Esophagus muscularis mucosa (tissue), 4 donors: ENCODE data around the gene H2BW1. TPM values are rescaled to one million over a fixed set of nuclear protein-coding genes. Genes with fewer than 3 reads are reported as not detected.
"Not testable (repeated sequence)": the region's sequence is repeated elsewhere in the genome, so short reads cannot be mapped to it uniquely, and the experiment has no call there.

Source experiments
- DNase-seq: peaks from one replicate; pipeline ENCODE4 v3.0.0-alpha.2; 2017; ENCODE audit errors: extremely low spot score
- H3K27ac ChIP-seq, 4 donors: fragments of 200-600 bp; sonication (generic); replicated peaks in 1 of 4; 1 replicate in 3 of 4; 2 replicates in 1 of 4; pipeline ENCODE4 v1.5.1; 2016 to 2019; ENCODE audit warnings: mild to moderate bottlenecking in 1 of 4
- H3K27me3 ChIP-seq, 4 donors: fragments of 200-600 bp; sonication (generic); one replicate each; pipeline versions ENCODE4 v1.5.1 to v1.6.0; 2016 to 2019
- H3K36me3 ChIP-seq, 4 donors: fragments of 200-600 bp; sonication (generic); one replicate each; pipeline ENCODE4 v1.5.1; 2016 to 2019
- H3K4me1 ChIP-seq, 4 donors: fragments of 200-600 bp; sonication (generic); one replicate each; pipeline ENCODE4 v1.5.1; 2016 to 2019
- H3K4me3 ChIP-seq, 4 donors: fragments of 200-600 bp; sonication (generic); 1 replicate in 2 of 4; 2 replicates in 2 of 4; pipeline ENCODE4 v1.5.1; 2016 to 2019; ENCODE audit warnings: mild to moderate bottlenecking in 4 of 4, moderate library complexity in 1 of 4
- H3K9me3 ChIP-seq, 4 donors: fragments of 200-600 bp; sonication (generic); 1 replicate in 3 of 4; 2 replicates in 1 of 4; pipeline ENCODE4 v1.5.1; 2016 to 2019
- EP300 ChIP-seq: sonication (generic); formaldehyde crosslinking; IDR thresholded peaks from one replicate; pipeline ENCODE4 v1.6.1; 2017; ENCODE audit warnings: antibody characterized with exemption
- POLR2A ChIP-seq: fragments of 450-650 bp; IDR thresholded peaks from one replicate; pipeline ENCODE4 v1.6.1; 2017; ENCODE audit warnings: antibody characterized with exemption, moderate library complexity, mild to moderate bottlenecking, low read depth
- POLR2AphosphoS5 ChIP-seq, 2 donors: sonication (generic); formaldehyde crosslinking; IDR thresholded peaks; one replicate each; pipeline ENCODE4 v1.6.1; 2017; ENCODE audit warnings: antibody characterized with exemption in 2 of 2
- WGBS: methylation state at CpG from one replicate; pipeline ENCODE4 v1.1.5; 2018; 5-methylcytosine and 5-hydroxymethylcytosine counted together
- intact Hi-C: fragments of 100-400 bp; cut with DNase I; formaldehyde crosslinking; loops from one replicate; pipeline ENCODE4 v1.15.1; 2023
- total RNA-seq, 4 donors: library from RNA; depleted of rRNA; stranded (reverse); fragments of >200 nt; gene quantifications; one replicate each; pipeline versions ENCODE4 v1.1.0 to v1.2.1, GENCODE V29; 2016
- TF ChIP-seq, protein P1 (sequence below), 3 experiments: fragments of 200-600 bp in 2 of 3; fragments of 450-650 bp in 1 of 3; sonication (generic) in 2 of 3; IDR thresholded peaks; one replicate each; pipeline ENCODE4 v1.5.1; 2017 to 2019; ENCODE audit warnings: antibody characterized with exemption in 3 of 3, mild to moderate bottlenecking in 2 of 3, moderate library complexity in 1 of 3

H2BW1 gene
- total RNA-seq, result not detected

DNA sequence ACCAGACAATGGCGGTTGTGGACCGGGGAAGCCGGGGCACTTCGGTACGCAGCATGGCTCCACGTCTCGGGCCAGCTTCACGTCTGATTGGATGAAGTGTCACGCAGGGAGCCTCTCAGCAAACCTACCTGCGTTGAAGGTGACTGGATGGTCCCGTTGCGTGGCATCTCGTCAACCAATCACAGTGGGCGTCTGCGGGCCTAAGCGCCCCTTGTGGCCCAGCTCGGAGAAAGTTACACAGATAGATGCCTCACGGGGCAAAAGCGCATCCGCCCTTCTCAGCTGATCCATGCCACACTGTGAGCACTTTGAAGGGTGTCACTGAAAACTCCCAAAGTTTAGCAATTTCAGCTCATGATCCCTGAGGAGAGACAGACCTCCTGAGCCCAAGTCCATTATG, at the start of gene H2BW1:
H2BW1 (minus strand) TSS at position 103 of the 400 bp plus-strand sequence. CDS start 132 bp downstream, outside the sequence.
- Histone ChIP-seq H3K27ac (no peak within 1 kb of the TSS), H3K9me3 (no peaks in the 10 kb centered on the region), H3K4me1 (no peaks in the 10 kb centered on the region), H3K27me3 (no peaks in the 10 kb centered on the region), H3K4me3 (no peak within 1 kb of the TSS), H3K36me3 (no peaks in the 10 kb centered on the region)
- 80% methylated on average over 17 of the region's 20 CpGs for WGBS
- no peak for TF ChIP-seq POLR2A
- no peak for TF ChIP-seq POLR2AphosphoS5 (IDR thresholded peaks at IDR 0.05)
- TF ChIP-seq EP300, result no peak
- TF ChIP-seq, protein P1, sequence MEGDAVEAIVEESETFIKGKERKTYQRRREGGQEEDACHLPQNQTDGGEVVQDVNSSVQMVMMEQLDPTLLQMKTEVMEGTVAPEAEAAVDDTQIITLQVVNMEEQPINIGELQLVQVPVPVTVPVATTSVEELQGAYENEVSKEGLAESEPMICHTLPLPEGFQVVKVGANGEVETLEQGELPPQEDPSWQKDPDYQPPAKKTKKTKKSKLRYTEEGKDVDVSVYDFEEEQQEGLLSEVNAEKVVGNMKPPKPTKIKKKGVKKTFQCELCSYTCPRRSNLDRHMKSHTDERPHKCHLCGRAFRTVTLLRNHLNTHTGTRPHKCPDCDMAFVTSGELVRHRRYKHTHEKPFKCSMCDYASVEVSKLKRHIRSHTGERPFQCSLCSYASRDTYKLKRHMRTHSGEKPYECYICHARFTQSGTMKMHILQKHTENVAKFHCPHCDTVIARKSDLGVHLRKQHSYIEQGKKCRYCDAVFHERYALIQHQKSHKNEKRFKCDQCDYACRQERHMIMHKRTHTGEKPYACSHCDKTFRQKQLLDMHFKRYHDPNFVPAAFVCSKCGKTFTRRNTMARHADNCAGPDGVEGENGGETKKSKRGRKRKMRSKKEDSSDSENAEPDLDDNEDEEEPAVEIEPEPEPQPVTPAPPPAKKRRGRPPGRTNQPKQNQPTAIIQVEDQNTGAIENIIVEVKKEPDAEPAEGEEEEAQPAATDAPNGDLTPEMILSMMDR (IDR thresholded peaks at IDR 0.05), result no peak
- intact Hi-C loops, result no loop called here
- DNase-seq, result no peak

DNA sequence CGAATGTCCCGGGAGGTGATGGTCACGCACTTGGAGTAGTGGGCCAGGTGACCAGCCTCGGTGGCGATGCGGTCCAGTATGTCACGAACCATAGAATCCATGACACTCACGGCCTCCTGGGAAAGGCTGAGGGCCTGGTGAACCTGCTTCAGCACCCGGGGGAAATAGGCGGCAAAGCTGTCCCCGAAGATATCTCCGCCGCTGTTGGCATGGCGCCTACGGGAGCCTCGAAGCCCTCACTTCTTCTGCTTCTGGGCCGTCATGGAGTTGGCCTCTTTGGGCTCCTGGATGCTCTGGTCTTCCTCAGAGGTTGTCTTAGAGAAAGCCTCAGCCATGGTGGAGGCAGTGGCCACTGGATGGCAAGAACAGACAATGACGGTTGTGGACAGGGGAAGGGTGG, 49.1 kb upstream of the H2BW1 start:
- H3K9me3 ChIP-seq, H3K27ac ChIP-seq, H3K36me3 ChIP-seq, DNase-seq, H3K27me3 ChIP-seq, H3K4me3 ChIP-seq, H3K4me1 ChIP-seq, intact Hi-C loops: not testable (repeated sequence)
- no CpG with 5 or more reads among the region's 18 CpGs for WGBS

DNA sequence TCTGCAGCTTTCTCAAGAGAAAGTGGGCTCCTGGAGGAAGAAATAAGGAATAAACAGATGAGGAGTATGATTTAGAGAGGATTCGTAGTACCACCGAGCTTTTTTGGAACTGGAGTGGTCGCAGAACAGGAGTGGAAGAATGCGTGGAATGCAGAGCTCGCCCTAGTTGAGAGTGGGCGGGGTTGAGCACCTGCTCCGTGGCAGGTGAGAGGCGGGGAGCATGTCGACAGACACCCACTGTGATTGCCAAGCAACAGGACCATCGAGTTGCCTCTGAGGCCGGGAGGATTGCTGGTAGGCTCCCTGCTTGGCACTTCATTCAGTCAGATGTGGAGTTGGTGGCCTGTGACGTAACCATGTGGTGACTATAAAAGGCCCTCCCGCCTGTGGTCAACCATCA, 41.4 kb upstream of the H2BW1 start:
- H3K27me3 ChIP-seq, H3K4me3 ChIP-seq, H3K27ac ChIP-seq, H3K9me3 ChIP-seq, DNase-seq, H3K4me1 ChIP-seq, H3K36me3 ChIP-seq, intact Hi-C loops: not testable (repeated sequence)
- WGBS, result no CpG with 5 or more reads among the region's 13 CpGs

- Histone ChIP-seq H3K27me3 (no peaks in the 10 kb centered on the region), H3K9me3 (no peaks in the 10 kb centered on the region), H3K36me3 (no peaks in the 10 kb centered on the region), H3K27ac (no peak overlapping the region), H3K4me1 (no peaks in the 10 kb centered on the region), H3K4me3 (no peak overlapping the region)
- intact Hi-C loops, result no loop called here
- TF ChIP-seq EP300, result no peak
- TF ChIP-seq POLR2A, result no peak
- TF ChIP-seq POLR2AphosphoS5 (IDR thresholded peaks at IDR 0.05), result no peak
- TF ChIP-seq, protein P1 (IDR thresholded peaks at IDR 0.05), result no peak
- no peak for DNase-seq
- WGBS, result 85% methylated on average over 10 of the region's 13 CpGs
These were observed 33.7 kb upstream of the H2BW1 start for GRCh38 chrX:104047171-104047570.

GRCh38 chrX:104045642-104046041, 32.1 kb upstream of the H2BW1 start:
- H3K9me3 ChIP-seq, result no peaks in the 10 kb centered on the region
- no peaks in the 10 kb centered on the region for H3K4me1 ChIP-seq
- TF ChIP-seq, protein P1 (IDR thresholded peaks at IDR 0.05), result no peak
- TF ChIP-seq POLR2AphosphoS5 (IDR thresholded peaks at IDR 0.05) (no peak), POLR2A (no peak), EP300 (no peak)
- no peak overlapping the region for H3K27ac ChIP-seq
- no peak for DNase-seq
- no peaks in the 10 kb centered on the region for H3K27me3 ChIP-seq
- intact Hi-C loops, result no loop called here
- no peak overlapping the region for H3K4me3 ChIP-seq
- H3K36me3 ChIP-seq, result no peaks in the 10 kb centered on the region
- WGBS, result 75% methylated on average over 5 of the region's 5 CpGs

DNA sequence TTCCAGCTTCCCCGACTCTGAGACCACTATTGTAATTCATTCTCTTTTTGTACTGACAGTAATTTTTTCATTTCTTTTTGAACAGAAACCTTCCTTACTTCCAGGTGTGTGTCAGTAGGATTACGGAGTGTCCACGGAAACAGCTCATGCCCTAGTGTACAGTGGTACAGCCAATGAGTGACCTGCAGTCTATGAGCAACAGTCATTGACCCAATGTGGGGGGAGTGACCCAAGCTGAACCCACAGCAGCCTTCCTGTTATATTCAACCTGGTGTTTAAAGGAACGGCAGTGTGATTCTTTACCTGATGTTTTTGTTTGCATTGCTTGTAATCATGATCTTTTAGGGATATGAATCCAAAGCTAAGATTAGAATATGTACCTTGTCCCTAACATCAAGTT, 27.5 kb upstream of the H2BW1 start:
- Histone ChIP-seq H3K36me3 (no peaks in the 10 kb centered on the region), H3K27ac (no peak overlapping the region), H3K27me3 (peaks cover 0 to 4% (median 0%) of the 10 kb centered on the region in 4 donors), H3K9me3 (no peaks in the 10 kb centered on the region), H3K4me3 (no peak overlapping the region), H3K4me1 (no peaks in the 10 kb centered on the region)
- WGBS, result 69% methylated on average over 4 of the region's 4 CpGs
- TF ChIP-seq POLR2A (no peak), EP300 (no peak), POLR2AphosphoS5 (IDR thresholded peaks at IDR 0.05) (no peak)
- TF ChIP-seq, protein P1 (IDR thresholded peaks at IDR 0.05), result no peak
- DNase-seq, result no peak
- intact Hi-C loops, result no loop called here
